ENCODE measurements around the gene PLVAP.

GRCh38 chr19:17420475-17420924 lies 43.4 kb upstream of the PLVAP start:
- TF ChIP-seq POLR2A (IDR thresholded peaks at IDR 0.05) (no peak), CTCF (IDR thresholded peaks at IDR 0.05) (no peak)
